ENCODE measurements around the gene MCU. TPM values are rescaled to one million over a fixed set of nuclear protein-coding genes. Genes with fewer than 3 reads are reported as not detected.

MCU gene
- total RNA-seq, 1 experiment from 2014 or later: 26.8 TPM

- Histone ChIP-seq H3K4me3 (replicated peaks in 1 of 2; ENCODE audit: low read depth in 1 of 2, low read length in 2 of 2) (no peak overlapping the region), H4K20me1 (ENCODE audit: insufficient read depth) (no peaks in the 10 kb centered on the region), H3K27ac (ENCODE audit: low read depth, low read length) (no peak overlapping the region), H3K79me2 (ENCODE audit: insufficient read depth, low read length) (no peaks in the 10 kb centered on the region), H2AFZ (ENCODE audit: low read depth, low read length, poor library complexity, severe bottlenecking) (no peak overlapping the region), H3K9ac (ENCODE audit: low read length) (no peak overlapping the region), H3K9me3 (ENCODE audit: control insufficient read depth in 1 of 2, insufficient read depth in 1 of 2, low read depth in 1 of 2, low read length in 2 of 2) (no peaks in the 10 kb centered on the region), H3K4me1 (ENCODE audit: control insufficient read depth in 1 of 2, insufficient read depth in 2 of 2, low read length in 2 of 2) (peaks cover 0 to 2% of the 10 kb centered on the region in 2 experiments; a peak in 1 of 4 replicates), H3K4me2 (ENCODE audit: low read length) (no peak overlapping the region), H3K9me2 (ENCODE audit: insufficient read depth) (no peaks in the 10 kb centered on the region), H3K27me3 (ENCODE audit: insufficient read depth, low read length) (no peaks in the 10 kb centered on the region), H3K36me3 (ENCODE audit: control insufficient read depth in 1 of 2, insufficient read depth in 2 of 2, low read length in 2 of 2) (no peaks in the 10 kb centered on the region)
- ChIA-PET CTCF (no interaction called here), POLR2A (interaction anchor here (1.3 kb wide), 1 partner anchor 9 kb away, joined by 7 read pairs; the partner anchor contains the start of gene MCU), RAD21 (ENCODE audit: low non-redundant PET in 1 of 2, low total read pairs in 2 of 2, uncharacterized antibody in 2 of 2, unreplicated experiment in 2 of 2) (no interaction called here)
- no TSS peak for BruUV-seq (replicated peaks)
- intact Hi-C loops (cut with micrococcal nuclease): no loop called here
- TF ChIP-seq ATF3 (IDR thresholded peaks at IDR 0.05): no peak
- no peak for TF ChIP-seq EZH2 (IDR thresholded peaks at IDR 0.05)
- no peak for TF ChIP-seq SRF (IDR thresholded peaks at IDR 0.05; ENCODE audit: low read depth)
- TF ChIP-seq EZH2phosphoT487 (IDR thresholded peaks at IDR 0.05; ENCODE audit: borderline replicate concordance): no peak
- TF ChIP-seq EGR1 (IDR thresholded peaks at IDR 0.05; ENCODE audit: low read depth): no peak
- TF ChIP-seq SIN3A (IDR thresholded peaks at IDR 0.05; ENCODE audit: low read depth): no peak
- DNase-seq (ENCODE audit: low read depth, low spot score) (no peak), ATAC-seq (no peak)
These were observed 9.3 kb upstream of the MCU start for GRCh38 chr10:72682638-72683037.

DNA sequence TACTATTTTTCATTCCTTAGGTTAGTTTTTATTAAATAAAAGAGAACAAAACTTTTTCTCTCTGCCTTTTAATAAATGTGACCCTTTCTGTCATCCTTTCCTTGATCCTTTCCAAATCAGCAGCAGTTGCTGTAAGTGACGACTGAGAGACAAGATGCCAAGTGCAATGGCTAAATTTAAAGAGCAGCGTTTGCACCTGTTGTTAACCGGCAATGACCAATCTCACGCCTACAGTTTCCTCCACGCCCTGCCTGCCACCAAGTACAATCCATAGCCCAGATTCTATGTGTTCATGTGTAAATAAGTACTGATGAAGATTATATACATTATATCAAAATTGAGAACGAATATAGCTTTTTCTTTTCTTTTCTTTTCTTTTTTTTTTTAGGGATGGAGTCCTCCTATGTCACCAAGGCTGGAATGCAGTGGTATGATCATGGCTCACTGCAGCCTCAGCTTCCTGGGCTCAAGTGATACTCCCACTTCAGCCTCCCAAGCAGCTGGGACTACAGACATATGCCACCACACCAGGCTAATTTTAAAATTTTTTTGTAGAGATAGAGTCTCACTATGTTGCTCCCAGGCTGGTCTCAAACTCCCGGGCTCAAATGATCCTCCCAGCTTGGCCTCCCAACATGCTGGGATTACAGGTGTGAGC lies 6.5 kb upstream of the MCU start:
- no peaks in the 10 kb centered on the region for H3K9me2 ChIP-seq (ENCODE audit: insufficient read depth)
- ATAC-seq (no peak), DNase-seq (ENCODE audit: low read depth, low spot score) (no peak)
- no peak overlapping the region for H3K9ac ChIP-seq (ENCODE audit: low read length)
- H3K4me3 ChIP-seq (replicated peaks in 1 of 2; ENCODE audit: low read depth in 1 of 2, low read length in 2 of 2): no peak overlapping the region
- POLR2A ChIA-PET: interaction anchor here (2.0 kb wide), 1 partner anchor 9 kb away, joined by 6 read pairs; no protein-coding TSS in a partner anchor
- RAD21 ChIA-PET (ENCODE audit: low non-redundant PET in 1 of 2, low total read pairs in 2 of 2, uncharacterized antibody in 2 of 2, unreplicated experiment in 2 of 2): no interaction called here
- no peaks in the 10 kb centered on the region for H3K79me2 ChIP-seq (ENCODE audit: insufficient read depth, low read length)
- no peaks in the 10 kb centered on the region for H3K36me3 ChIP-seq (ENCODE audit: control insufficient read depth in 1 of 2, insufficient read depth in 2 of 2, low read length in 2 of 2)
- H3K4me2 ChIP-seq (ENCODE audit: low read length): no peak overlapping the region
- TF ChIP-seq, protein P1, sequence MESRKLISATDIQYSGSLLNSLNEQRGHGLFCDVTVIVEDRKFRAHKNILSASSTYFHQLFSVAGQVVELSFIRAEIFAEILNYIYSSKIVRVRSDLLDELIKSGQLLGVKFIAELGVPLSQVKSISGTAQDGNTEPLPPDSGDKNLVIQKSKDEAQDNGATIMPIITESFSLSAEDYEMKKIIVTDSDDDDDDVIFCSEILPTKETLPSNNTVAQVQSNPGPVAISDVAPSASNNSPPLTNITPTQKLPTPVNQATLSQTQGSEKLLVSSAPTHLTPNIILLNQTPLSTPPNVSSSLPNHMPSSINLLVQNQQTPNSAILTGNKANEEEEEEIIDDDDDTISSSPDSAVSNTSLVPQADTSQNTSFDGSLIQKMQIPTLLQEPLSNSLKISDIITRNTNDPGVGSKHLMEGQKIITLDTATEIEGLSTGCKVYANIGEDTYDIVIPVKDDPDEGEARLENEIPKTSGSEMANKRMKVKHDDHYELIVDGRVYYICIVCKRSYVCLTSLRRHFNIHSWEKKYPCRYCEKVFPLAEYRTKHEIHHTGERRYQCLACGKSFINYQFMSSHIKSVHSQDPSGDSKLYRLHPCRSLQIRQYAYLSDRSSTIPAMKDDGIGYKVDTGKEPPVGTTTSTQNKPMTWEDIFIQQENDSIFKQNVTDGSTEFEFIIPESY (IDR thresholded peaks at IDR 0.05; ENCODE audit: extremely low read depth, insufficient replicate concordance, low read length): no peak
- TF ChIP-seq SIN3A (IDR thresholded peaks at IDR 0.05; ENCODE audit: low read depth) (no peak), YY1 (IDR thresholded peaks at IDR 0.05; ENCODE audit: extremely low read depth, insufficient replicate concordance, low read depth, low read length) (no peak), EZH2 (IDR thresholded peaks at IDR 0.05) (no peak), TCF7L2 (IDR thresholded peaks at IDR 0.05; ENCODE audit: borderline replicate concordance, extremely low read depth, insufficient read depth, insufficient read length) (no peak), SP1 (IDR thresholded peaks at IDR 0.05; ENCODE audit: low read depth) (no peak)
- TF ChIP-seq, protein P2, sequence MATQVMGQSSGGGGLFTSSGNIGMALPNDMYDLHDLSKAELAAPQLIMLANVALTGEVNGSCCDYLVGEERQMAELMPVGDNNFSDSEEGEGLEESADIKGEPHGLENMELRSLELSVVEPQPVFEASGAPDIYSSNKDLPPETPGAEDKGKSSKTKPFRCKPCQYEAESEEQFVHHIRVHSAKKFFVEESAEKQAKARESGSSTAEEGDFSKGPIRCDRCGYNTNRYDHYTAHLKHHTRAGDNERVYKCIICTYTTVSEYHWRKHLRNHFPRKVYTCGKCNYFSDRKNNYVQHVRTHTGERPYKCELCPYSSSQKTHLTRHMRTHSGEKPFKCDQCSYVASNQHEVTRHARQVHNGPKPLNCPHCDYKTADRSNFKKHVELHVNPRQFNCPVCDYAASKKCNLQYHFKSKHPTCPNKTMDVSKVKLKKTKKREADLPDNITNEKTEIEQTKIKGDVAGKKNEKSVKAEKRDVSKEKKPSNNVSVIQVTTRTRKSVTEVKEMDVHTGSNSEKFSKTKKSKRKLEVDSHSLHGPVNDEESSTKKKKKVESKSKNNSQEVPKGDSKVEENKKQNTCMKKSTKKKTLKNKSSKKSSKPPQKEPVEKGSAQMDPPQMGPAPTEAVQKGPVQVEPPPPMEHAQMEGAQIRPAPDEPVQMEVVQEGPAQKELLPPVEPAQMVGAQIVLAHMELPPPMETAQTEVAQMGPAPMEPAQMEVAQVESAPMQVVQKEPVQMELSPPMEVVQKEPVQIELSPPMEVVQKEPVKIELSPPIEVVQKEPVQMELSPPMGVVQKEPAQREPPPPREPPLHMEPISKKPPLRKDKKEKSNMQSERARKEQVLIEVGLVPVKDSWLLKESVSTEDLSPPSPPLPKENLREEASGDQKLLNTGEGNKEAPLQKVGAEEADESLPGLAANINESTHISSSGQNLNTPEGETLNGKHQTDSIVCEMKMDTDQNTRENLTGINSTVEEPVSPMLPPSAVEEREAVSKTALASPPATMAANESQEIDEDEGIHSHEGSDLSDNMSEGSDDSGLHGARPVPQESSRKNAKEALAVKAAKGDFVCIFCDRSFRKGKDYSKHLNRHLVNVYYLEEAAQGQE (IDR thresholded peaks at IDR 0.05; ENCODE audit: low read depth): no peak
- H2AFZ ChIP-seq (ENCODE audit: low read depth, low read length, poor library complexity, severe bottlenecking): no peak overlapping the region
- H3K9me3 ChIP-seq (ENCODE audit: control insufficient read depth in 1 of 2, insufficient read depth in 1 of 2, low read depth in 1 of 2, low read length in 2 of 2): no peaks in the 10 kb centered on the region
- no peak overlapping the region for H3K27ac ChIP-seq (ENCODE audit: low read depth, low read length)
- CTCF ChIA-PET: no interaction called here
- peaks cover 0 to 6% of the 10 kb centered on the region in 2 experiments; a peak in 3 of 4 replicates for H3K4me1 ChIP-seq (ENCODE audit: control insufficient read depth in 1 of 2, insufficient read depth in 2 of 2, low read length in 2 of 2)
- no peaks in the 10 kb centered on the region for H4K20me1 ChIP-seq (ENCODE audit: insufficient read depth)
- no peaks in the 10 kb centered on the region for H3K27me3 ChIP-seq (ENCODE audit: insufficient read depth, low read length)
- intact Hi-C loops (cut with micrococcal nuclease): no loop called here
- BruUV-seq (replicated peaks): no TSS peak

All from HCT116 (cell line).